AG09309 (cell line): ENCODE results near the gene HSPBAP1.

ENCODE experiments used
- DNase-seq: peaks from one replicate; pipeline ENCODE4 v3.0.0-alpha.2; 2010; ENCODE audit warnings: low read depth
- H3K4me3 ChIP-seq: 2 replicates; pipeline ENCODE4 v1.5.1; 2011; ENCODE audit warnings: mild to moderate bottlenecking, low read depth, low read length, moderate library complexity; ENCODE audit not compliant: control insufficient read depth
- CTCF ChIP-seq: IDR thresholded peaks from 2 replicates; pipeline ENCODE4 v1.5.1; 2011; ENCODE audit warnings: mild to moderate bottlenecking, low read depth, low read length, inconsistent platforms; ENCODE audit not compliant: insufficient read depth, control insufficient read depth; ENCODE audit errors: missing control alignments

Gene HSPBAP1

DNA sequence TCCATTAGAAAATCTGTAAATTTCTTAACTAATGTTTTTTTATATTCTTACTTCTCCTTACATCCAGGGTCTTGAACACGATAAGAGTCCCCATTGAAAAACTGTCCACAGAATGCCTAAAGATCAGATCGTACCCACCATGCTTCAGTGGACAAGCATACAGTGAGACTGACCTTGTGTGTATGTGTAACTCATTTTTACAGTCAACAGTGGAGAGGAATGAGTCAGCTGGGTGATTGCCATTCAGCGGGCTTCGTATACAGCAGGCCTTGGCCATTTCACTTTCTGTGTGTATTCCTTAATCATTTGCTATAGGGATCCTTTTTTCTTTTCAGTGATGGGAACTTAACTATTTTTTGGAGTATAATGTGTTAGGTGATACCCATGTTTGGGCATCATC is 102.4 kb downstream of the HSPBAP1 start:
- no peak for TF ChIP-seq CTCF
- DNase-seq: peak; percentile 37
- no peak overlapping the region for H3K4me3 ChIP-seq

DNA sequence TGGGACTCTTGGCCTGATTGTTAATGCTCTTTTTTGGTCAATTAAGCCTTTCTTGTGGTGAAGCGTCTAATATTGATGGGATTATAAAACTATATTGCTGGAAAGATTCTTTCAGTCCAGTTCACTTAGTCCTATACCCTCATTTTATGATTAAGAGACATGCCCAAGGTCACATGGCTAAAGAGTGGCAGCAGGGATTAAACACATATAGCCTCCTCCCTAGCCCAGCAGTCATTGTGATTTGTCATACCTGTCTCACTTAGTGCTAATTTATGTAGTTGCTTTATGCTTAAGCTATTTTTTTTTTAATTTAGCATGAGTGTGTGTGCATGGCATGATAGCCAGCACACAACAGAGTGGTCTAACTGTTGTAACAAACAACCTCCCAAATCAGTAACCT is 103.5 kb downstream of the HSPBAP1 start:
- TF ChIP-seq CTCF: no peak
- H3K4me3 ChIP-seq: no peak overlapping the region
- DNase-seq: no peak
